ENCODE results near the gene KRABD2.

DNA sequence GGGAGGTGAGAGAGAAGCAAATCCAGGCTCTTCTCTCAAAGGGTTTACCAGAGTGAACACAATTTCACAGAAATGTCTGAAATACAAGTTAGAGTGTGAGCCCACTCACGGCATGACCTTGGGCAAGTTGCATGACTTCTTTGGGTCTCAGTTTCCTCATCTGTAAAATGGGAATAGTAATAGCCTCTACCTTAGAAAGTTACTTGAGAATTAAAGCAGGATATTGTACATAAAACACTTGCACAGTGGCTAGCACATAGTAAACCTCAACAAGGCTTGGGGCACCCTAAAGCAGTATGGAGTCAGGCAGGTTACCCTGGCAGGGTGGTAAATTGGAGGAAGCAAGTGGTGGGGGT, 34.4 kb upstream of the KRABD2 start:
- TF ChIP-seq, protein P1, sequence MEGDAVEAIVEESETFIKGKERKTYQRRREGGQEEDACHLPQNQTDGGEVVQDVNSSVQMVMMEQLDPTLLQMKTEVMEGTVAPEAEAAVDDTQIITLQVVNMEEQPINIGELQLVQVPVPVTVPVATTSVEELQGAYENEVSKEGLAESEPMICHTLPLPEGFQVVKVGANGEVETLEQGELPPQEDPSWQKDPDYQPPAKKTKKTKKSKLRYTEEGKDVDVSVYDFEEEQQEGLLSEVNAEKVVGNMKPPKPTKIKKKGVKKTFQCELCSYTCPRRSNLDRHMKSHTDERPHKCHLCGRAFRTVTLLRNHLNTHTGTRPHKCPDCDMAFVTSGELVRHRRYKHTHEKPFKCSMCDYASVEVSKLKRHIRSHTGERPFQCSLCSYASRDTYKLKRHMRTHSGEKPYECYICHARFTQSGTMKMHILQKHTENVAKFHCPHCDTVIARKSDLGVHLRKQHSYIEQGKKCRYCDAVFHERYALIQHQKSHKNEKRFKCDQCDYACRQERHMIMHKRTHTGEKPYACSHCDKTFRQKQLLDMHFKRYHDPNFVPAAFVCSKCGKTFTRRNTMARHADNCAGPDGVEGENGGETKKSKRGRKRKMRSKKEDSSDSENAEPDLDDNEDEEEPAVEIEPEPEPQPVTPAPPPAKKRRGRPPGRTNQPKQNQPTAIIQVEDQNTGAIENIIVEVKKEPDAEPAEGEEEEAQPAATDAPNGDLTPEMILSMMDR (IDR thresholded peaks at IDR 0.05; ENCODE audit: low read depth, low read length, missing input control), result no peak
- TF ChIP-seq, protein P2, sequence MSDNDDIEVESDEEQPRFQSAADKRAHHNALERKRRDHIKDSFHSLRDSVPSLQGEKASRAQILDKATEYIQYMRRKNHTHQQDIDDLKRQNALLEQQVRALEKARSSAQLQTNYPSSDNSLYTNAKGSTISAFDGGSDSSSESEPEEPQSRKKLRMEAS (IDR thresholded peaks at IDR 0.05), result no peak
- TF ChIP-seq ZBTB33 (IDR thresholded peaks at IDR 0.05), result no peak
- no peak for TF ChIP-seq FOXA1 (IDR thresholded peaks at IDR 0.05)
- no peak for TF ChIP-seq TAF1 (conservative IDR thresholded peaks at IDR 0.05)
- no peak for TF ChIP-seq SP1 (IDR thresholded peaks at IDR 0.05)
- no peak for TF ChIP-seq JUND (IDR thresholded peaks at IDR 0.05)
- TF ChIP-seq YY1 (IDR thresholded peaks at IDR 0.05), result no peak
- no peak for TF ChIP-seq GABPA (IDR thresholded peaks at IDR 0.05 in 1 of 2, conservative IDR thresholded peaks at IDR 0.05 in 1 of 2)
- no peak for TF ChIP-seq HNF4A (conservative IDR thresholded peaks at IDR 0.05)
- no peak for TF ChIP-seq EGR1 (IDR thresholded peaks at IDR 0.05; ENCODE audit: low read depth in 2 of 2)
- TF ChIP-seq FOXA2 (IDR thresholded peaks at IDR 0.05), result no peak
- TF ChIP-seq, protein P3, sequence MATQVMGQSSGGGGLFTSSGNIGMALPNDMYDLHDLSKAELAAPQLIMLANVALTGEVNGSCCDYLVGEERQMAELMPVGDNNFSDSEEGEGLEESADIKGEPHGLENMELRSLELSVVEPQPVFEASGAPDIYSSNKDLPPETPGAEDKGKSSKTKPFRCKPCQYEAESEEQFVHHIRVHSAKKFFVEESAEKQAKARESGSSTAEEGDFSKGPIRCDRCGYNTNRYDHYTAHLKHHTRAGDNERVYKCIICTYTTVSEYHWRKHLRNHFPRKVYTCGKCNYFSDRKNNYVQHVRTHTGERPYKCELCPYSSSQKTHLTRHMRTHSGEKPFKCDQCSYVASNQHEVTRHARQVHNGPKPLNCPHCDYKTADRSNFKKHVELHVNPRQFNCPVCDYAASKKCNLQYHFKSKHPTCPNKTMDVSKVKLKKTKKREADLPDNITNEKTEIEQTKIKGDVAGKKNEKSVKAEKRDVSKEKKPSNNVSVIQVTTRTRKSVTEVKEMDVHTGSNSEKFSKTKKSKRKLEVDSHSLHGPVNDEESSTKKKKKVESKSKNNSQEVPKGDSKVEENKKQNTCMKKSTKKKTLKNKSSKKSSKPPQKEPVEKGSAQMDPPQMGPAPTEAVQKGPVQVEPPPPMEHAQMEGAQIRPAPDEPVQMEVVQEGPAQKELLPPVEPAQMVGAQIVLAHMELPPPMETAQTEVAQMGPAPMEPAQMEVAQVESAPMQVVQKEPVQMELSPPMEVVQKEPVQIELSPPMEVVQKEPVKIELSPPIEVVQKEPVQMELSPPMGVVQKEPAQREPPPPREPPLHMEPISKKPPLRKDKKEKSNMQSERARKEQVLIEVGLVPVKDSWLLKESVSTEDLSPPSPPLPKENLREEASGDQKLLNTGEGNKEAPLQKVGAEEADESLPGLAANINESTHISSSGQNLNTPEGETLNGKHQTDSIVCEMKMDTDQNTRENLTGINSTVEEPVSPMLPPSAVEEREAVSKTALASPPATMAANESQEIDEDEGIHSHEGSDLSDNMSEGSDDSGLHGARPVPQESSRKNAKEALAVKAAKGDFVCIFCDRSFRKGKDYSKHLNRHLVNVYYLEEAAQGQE (IDR thresholded peaks at IDR 0.05), result no peak
- TF ChIP-seq ATF3 (IDR thresholded peaks at IDR 0.05), result no peak

Measured in liver (tissue), 3 donors.